Measurements from ENCODE around the gene WBP4. TPM values are rescaled to one million over a fixed set of nuclear protein-coding genes. Genes with fewer than 3 reads are reported as not detected.

WBP4 gene
- total and polyA plus RNA-seq, 2 of the 13 experiments (the other 11 are each of a cell fraction or from before 2014, with no cell fraction given): 6.7 to 11.7 TPM

DNA sequence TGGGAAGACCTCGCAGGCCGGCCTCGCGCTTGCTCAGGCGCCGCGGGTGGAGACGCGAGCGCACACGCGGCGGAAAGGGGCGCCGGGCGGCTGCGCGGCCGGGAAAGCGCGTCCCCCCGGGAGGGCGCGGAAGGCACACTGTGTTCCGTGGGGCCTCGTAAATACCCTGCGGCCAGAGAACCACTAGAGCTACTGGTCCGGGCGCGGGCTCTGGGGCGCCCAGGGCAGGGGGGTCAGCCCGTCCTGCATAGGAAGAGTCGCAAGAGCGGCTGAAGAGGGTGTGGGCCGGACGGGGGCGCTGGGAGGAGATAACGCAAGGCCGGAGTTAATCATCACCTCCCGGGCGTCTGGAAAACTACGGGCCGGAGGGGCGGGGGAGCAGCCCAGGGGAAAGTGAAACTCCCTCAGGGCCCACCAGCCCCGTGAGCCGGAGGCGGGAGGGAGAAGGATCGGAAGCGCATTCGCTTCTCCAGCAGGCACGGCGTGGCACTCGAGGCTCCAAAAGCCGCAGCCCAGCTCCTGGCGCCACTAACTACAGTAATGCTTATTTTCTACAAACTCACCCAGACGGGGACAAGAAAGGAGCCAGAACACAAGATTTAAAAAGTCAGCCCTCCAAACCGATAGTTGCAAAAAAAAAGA lies 1.1 kb upstream of the WBP4 start (continued):
- TF ChIP-seq ZNF558 (CRISPR knock-in tag; IDR thresholded peaks at IDR 0.05; ENCODE audit: borderline replicate concordance) (peak; percentile 27; the same call in 1 of the 2 replicates), ZNF7 (CRISPR knock-in tag; IDR thresholded peaks at IDR 0.05) (no peak), MEF2D (CRISPR knock-in tag; IDR thresholded peaks at IDR 0.05) (peak; percentile 25; the same call in 1 of the 2 replicates), HDAC1 (CRISPR knock-in tag; IDR thresholded peaks at IDR 0.05) (peak; percentile 50; the same call in 1 of the 2 replicates), JUND (CRISPR knock-in tag; IDR thresholded peaks at IDR 0.05) (no peak), ZNF598 (CRISPR knock-in tag; IDR thresholded peaks at IDR 0.05; ENCODE audit: borderline replicate concordance) (peak; percentile 79; the same call in 1 of the 2 replicates), HOXA7 (CRISPR knock-in tag; IDR thresholded peaks at IDR 0.05) (no peak), ZNF17 (CRISPR knock-in tag; IDR thresholded peaks at IDR 0.05) (no peak), ZNF224 (CRISPR knock-in tag; IDR thresholded peaks at IDR 0.05) (peak; percentile 97), ZNF782 (CRISPR knock-in tag; IDR thresholded peaks at IDR 0.05; ENCODE audit: borderline replicate concordance) (0 out of 2 replicates have a peak, but pooled peaks have one; percentile 51), ZNF10 (CRISPR knock-in tag; IDR thresholded peaks at IDR 0.05; ENCODE audit: borderline replicate concordance, low read depth) (no peak)
- TF ChIP-seq, protein P1, sequence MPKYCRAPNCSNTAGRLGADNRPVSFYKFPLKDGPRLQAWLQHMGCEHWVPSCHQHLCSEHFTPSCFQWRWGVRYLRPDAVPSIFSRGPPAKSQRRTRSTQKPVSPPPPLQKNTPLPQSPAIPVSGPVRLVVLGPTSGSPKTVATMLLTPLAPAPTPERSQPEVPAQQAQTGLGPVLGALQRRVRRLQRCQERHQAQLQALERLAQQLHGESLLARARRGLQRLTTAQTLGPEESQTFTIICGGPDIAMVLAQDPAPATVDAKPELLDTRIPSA (CRISPR knock-in tag; IDR thresholded peaks at IDR 0.05; ENCODE audit: borderline replicate concordance): no peak
- TF ChIP-seq, protein P2, sequence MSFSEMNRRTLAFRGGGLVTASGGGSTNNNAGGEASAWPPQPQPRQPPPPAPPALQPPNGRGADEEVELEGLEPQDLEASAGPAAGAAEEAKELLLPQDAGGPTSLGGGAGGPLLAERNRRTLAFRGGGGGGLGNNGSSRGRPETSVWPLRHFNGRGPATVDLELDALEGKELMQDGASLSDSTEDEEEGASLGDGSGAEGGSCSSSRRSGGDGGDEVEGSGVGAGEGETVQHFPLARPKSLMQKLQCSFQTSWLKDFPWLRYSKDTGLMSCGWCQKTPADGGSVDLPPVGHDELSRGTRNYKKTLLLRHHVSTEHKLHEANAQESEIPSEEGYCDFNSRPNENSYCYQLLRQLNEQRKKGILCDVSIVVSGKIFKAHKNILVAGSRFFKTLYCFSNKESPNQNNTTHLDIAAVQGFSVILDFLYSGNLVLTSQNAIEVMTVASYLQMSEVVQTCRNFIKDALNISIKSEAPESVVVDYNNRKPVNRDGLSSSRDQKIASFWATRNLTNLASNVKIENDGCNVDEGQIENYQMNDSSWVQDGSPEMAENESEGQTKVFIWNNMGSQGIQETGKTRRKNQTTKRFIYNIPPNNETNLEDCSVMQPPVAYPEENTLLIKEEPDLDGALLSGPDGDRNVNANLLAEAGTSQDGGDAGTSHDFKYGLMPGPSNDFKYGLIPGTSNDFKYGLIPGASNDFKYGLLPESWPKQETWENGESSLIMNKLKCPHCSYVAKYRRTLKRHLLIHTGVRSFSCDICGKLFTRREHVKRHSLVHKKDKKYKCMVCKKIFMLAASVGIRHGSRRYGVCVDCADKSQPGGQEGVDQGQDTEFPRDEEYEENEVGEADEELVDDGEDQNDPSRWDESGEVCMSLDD (CRISPR knock-in tag; IDR thresholded peaks at IDR 0.05; ENCODE audit: borderline replicate concordance): no peak
- TF ChIP-seq, protein P3, sequence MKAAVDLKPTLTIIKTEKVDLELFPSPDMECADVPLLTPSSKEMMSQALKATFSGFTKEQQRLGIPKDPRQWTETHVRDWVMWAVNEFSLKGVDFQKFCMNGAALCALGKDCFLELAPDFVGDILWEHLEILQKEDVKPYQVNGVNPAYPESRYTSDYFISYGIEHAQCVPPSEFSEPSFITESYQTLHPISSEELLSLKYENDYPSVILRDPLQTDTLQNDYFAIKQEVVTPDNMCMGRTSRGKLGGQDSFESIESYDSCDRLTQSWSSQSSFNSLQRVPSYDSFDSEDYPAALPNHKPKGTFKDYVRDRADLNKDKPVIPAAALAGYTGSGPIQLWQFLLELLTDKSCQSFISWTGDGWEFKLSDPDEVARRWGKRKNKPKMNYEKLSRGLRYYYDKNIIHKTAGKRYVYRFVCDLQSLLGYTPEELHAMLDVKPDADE (CRISPR knock-in tag; IDR thresholded peaks at IDR 0.05): no peak
- TF ChIP-seq, protein P4, sequence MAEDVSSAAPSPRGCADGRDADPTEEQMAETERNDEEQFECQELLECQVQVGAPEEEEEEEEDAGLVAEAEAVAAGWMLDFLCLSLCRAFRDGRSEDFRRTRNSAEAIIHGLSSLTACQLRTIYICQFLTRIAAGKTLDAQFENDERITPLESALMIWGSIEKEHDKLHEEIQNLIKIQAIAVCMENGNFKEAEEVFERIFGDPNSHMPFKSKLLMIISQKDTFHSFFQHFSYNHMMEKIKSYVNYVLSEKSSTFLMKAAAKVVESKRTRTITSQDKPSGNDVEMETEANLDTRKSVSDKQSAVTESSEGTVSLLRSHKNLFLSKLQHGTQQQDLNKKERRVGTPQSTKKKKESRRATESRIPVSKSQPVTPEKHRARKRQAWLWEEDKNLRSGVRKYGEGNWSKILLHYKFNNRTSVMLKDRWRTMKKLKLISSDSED (CRISPR knock-in tag; IDR thresholded peaks at IDR 0.05): no peak
- TF ChIP-seq, protein P5, sequence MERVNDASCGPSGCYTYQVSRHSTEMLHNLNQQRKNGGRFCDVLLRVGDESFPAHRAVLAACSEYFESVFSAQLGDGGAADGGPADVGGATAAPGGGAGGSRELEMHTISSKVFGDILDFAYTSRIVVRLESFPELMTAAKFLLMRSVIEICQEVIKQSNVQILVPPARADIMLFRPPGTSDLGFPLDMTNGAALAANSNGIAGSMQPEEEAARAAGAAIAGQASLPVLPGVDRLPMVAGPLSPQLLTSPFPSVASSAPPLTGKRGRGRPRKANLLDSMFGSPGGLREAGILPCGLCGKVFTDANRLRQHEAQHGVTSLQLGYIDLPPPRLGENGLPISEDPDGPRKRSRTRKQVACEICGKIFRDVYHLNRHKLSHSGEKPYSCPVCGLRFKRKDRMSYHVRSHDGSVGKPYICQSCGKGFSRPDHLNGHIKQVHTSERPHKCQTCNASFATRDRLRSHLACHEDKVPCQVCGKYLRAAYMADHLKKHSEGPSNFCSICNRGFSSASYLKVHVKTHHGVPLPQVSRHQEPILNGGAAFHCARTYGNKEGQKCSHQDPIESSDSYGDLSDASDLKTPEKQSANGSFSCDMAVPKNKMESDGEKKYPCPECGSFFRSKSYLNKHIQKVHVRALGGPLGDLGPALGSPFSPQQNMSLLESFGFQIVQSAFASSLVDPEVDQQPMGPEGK (CRISPR knock-in tag; IDR thresholded peaks at IDR 0.05): peak; percentile 88
- TF ChIP-seq, protein P6, sequence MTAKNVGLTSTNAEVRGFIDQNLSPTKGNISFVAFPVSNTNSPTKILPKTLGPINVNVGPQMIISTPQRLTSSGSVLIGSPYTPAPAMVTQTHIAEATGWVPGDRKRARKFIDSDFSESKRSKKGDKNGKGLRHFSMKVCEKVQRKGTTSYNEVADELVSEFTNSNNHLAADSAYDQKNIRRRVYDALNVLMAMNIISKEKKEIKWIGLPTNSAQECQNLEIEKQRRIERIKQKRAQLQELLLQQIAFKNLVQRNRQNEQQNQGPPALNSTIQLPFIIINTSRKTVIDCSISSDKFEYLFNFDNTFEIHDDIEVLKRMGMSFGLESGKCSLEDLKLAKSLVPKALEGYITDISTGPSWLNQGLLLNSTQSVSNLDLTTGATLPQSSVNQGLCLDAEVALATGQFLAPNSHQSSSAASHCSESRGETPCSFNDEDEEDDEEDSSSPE (CRISPR knock-in tag; IDR thresholded peaks at IDR 0.05): peak; percentile 88
- TF ChIP-seq, protein P7, sequence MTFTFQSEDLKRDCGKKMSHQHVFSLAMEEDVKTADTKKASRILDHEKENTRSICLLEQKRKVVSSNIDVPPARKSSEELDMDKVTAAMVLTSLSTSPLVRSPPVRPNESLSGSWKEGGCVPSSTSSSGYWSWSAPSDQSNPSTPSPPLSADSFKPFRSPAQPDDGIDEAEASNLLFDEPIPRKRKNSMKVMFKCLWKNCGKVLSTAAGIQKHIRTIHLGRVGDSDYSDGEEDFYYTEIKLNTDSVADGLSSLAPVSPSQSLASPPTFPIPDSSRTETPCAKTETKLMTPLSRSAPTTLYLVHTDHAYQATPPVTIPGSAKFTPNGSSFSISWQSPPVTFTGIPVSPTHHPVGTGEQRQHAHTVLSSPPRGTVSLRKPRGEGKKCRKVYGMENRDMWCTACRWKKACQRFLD (CRISPR knock-in tag; IDR thresholded peaks at IDR 0.05; ENCODE audit: borderline replicate concordance): peak; percentile 57

Measured in HepG2 (cell line).